SK-N-SH treated with all-trans-retinoic acid at 6 μM for 48 hours (cell line): ENCODE measurements around the gene COX5A.

Experiments used
- ARNTL ChIP-seq: fragments of 450-650 bp; formaldehyde crosslinking; IDR thresholded peaks from 2 replicates; pipeline ENCODE4 v1.5.0; 2020; ENCODE audit warnings: low read depth, mild to moderate bottlenecking, moderate library complexity, borderline replicate concordance
- CREB5 ChIP-seq: fragments of 250-450 bp; sonication (Bioruptor Pico); IDR thresholded peaks from 2 replicates; pipeline ENCODE4 v1.5.1; 2020; ENCODE audit warnings: low read depth, mild to moderate bottlenecking, moderate library complexity
- GLIS3 ChIP-seq: fragments of 250-450 bp; sonication (Bioruptor Pico); IDR thresholded peaks from 2 replicates; pipeline ENCODE4 v1.5.0; 2020; ENCODE audit warnings: mild to moderate bottlenecking, moderate library complexity
- ISL1 ChIP-seq: fragments of 250-450 bp; sonication (Bioruptor Pico); IDR thresholded peaks from 2 replicates; pipeline ENCODE4 v2.1.2; 2022; ENCODE audit warnings: mild to moderate bottlenecking, moderate library complexity
- PATZ1 ChIP-seq: fragments of 250-450 bp; sonication (Bioruptor Pico); IDR thresholded peaks from 2 replicates; pipeline ENCODE4 v1.8.0; 2020; ENCODE audit warnings: mild to moderate bottlenecking, moderate library complexity, borderline replicate concordance
- POU6F1 ChIP-seq: fragments of 250-450 bp; sonication (Bioruptor Pico); IDR thresholded peaks from 2 replicates; pipeline ENCODE4 v1.8.0; 2021; ENCODE audit warnings: low read depth, mild to moderate bottlenecking, moderate library complexity, borderline replicate concordance
- PPARA ChIP-seq: fragments of 250-450 bp; sonication (Bioruptor Pico); IDR thresholded peaks from 2 replicates; pipeline ENCODE4 v1.5.0; 2020; ENCODE audit warnings: mild to moderate bottlenecking, borderline replicate concordance
- RARB ChIP-seq: fragments of 250-450 bp; sonication (Bioruptor Pico); IDR thresholded peaks from 2 replicates; pipeline ENCODE4 v1.8.0; 2021; ENCODE audit warnings: mild to moderate bottlenecking, moderate library complexity
- TCF4 ChIP-seq: fragments of 250-450 bp; sonication (Bioruptor Pico); IDR thresholded peaks from 2 replicates; pipeline ENCODE4 v1.8.0; 2021; ENCODE audit warnings: mild to moderate bottlenecking, moderate library complexity, borderline replicate concordance
- ZC3H10 ChIP-seq: fragments of 250-450 bp; sonication (Bioruptor Pico); IDR thresholded peaks from 2 replicates; pipeline ENCODE4 v1.5.1; 2021; ENCODE audit warnings: mild to moderate bottlenecking, moderate library complexity
- ZFP3 ChIP-seq: fragments of 250-450 bp; sonication (Bioruptor Pico); IDR thresholded peaks from 2 replicates; pipeline ENCODE4 v1.5.0; 2020; ENCODE audit warnings: mild to moderate bottlenecking, moderate library complexity
- ZFP30 ChIP-seq: fragments of 450-650 bp; formaldehyde crosslinking; IDR thresholded peaks from 2 replicates; pipeline ENCODE4 v1.5.0; 2022; ENCODE audit warnings: mild to moderate bottlenecking, moderate library complexity
- ZNF70 ChIP-seq: fragments of 450-650 bp; formaldehyde crosslinking; IDR thresholded peaks from 2 replicates; pipeline ENCODE4 v1.5.0; 2020; ENCODE audit warnings: mild to moderate bottlenecking, moderate library complexity

- no peak for TF ChIP-seq TCF4 (CRISPR knock-in tag)
- TF ChIP-seq POU6F1 (CRISPR knock-in tag) = no peak
- no peak for TF ChIP-seq GLIS3 (CRISPR knock-in tag)
- no peak for TF ChIP-seq RARB (CRISPR knock-in tag)
- no peak for TF ChIP-seq CREB5 (CRISPR knock-in tag)
- TF ChIP-seq ARNTL (CRISPR knock-in tag) = no peak
- no peak for TF ChIP-seq ZFP3
- no peak for TF ChIP-seq ISL1
- TF ChIP-seq PATZ1 (CRISPR knock-in tag) = no peak
- TF ChIP-seq ZNF70 (CRISPR knock-in tag) = no peak
- TF ChIP-seq ZFP30 (CRISPR knock-in tag) = no peak
- no peak for TF ChIP-seq PPARA (CRISPR knock-in tag)
- TF ChIP-seq ZC3H10 = no peak
Measured at GRCh38 chr15:74964794-74965193, 26.9 kb upstream of the COX5A start.
